Sigmoid colon (tissue), 3 donors: ENCODE results near the gene OR5K1.

Experiments
- POLR2A ChIP-seq, 2 donors: fragments of 450-650 bp; IDR thresholded peaks; one replicate each; pipeline ENCODE4 v1.6.1; 2016; ENCODE audit warnings: antibody characterized with exemption in 2 of 2, mild to moderate bottlenecking in 2 of 2, moderate library complexity in 2 of 2
- TF ChIP-seq, protein P1 (sequence below), 4 experiments: fragments of 450-650 bp in 3 of 4; fragments of 200-600 bp in 1 of 4; IDR thresholded peaks; one replicate each; pipeline ENCODE4 v1.5.1; 2016 to 2019; ENCODE audit warnings: antibody characterized with exemption in 4 of 4, mild to moderate bottlenecking in 3 of 4, moderate library complexity in 2 of 4

DNA sequence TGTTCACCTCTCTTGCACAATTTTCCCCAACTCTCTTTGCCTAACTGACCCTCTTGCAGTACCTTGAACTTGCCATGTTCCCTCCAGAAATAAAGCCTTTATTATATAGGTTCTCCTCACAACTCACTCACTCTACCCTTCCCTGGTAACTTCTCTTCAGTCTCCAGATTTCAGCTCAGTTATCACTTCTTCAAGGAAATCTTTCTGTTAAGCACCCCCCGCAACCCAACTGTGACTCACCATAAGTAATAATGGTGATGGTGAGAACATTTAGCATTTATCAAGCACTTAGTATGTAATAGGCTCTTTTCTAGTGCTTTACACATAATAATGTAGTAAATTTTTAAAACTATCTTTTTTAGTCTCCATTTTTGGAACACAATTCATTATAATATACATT lies 8.1 kb upstream of the OR5K1 start:
- TF ChIP-seq, protein P1, sequence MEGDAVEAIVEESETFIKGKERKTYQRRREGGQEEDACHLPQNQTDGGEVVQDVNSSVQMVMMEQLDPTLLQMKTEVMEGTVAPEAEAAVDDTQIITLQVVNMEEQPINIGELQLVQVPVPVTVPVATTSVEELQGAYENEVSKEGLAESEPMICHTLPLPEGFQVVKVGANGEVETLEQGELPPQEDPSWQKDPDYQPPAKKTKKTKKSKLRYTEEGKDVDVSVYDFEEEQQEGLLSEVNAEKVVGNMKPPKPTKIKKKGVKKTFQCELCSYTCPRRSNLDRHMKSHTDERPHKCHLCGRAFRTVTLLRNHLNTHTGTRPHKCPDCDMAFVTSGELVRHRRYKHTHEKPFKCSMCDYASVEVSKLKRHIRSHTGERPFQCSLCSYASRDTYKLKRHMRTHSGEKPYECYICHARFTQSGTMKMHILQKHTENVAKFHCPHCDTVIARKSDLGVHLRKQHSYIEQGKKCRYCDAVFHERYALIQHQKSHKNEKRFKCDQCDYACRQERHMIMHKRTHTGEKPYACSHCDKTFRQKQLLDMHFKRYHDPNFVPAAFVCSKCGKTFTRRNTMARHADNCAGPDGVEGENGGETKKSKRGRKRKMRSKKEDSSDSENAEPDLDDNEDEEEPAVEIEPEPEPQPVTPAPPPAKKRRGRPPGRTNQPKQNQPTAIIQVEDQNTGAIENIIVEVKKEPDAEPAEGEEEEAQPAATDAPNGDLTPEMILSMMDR (IDR thresholded peaks at IDR 0.05), result no peak
- no peak for TF ChIP-seq POLR2A (IDR thresholded peaks at IDR 0.05)
